Loucy (cell line): ENCODE data around the gene ATP5PB.

Source experiments
- H2AFZ ChIP-seq: fragments of 200-600 bp; sonication (generic); 2 replicates; pipeline ENCODE4 v1.6.0; 2016; ENCODE audit warnings: antibody characterized with exemption, mild to moderate bottlenecking, low read length, moderate library complexity
- H3F3A ChIP-seq: fragments of 200-600 bp; 2 replicates; pipeline ENCODE4 v1.6.0; 2016; ENCODE audit warnings: antibody characterized with exemption, low read depth, mild to moderate bottlenecking
- H3K27me3 ChIP-seq: fragments of 200-600 bp; sonication (generic); 2 replicates; pipeline ENCODE4 v1.6.1; 2014; ENCODE audit warnings: low read length, mild to moderate bottlenecking; ENCODE audit not compliant: insufficient read depth, poor library complexity, severe bottlenecking
- H3K36me3 ChIP-seq: fragments of 200-600 bp; sonication (generic); 2 replicates; pipeline ENCODE4 v1.6.1; 2016; ENCODE audit warnings: low read length; ENCODE audit not compliant: insufficient read depth
- H3K4me1 ChIP-seq: fragments of 200-600 bp; sonication (generic); 2 replicates; pipeline ENCODE4 v1.5.1; 2014; ENCODE audit warnings: low read length, mild to moderate bottlenecking; ENCODE audit not compliant: insufficient read depth, poor library complexity, severe bottlenecking
- H3K4me2 ChIP-seq: fragments of 200-600 bp; sonication (generic); 2 replicates; pipeline ENCODE4 v1.6.0; 2014; ENCODE audit warnings: antibody characterized with exemption, low read length, low read depth, mild to moderate bottlenecking; ENCODE audit not compliant: poor library complexity, severe bottlenecking
- H3K4me3 ChIP-seq: fragments of 200-600 bp; sonication (generic); 2 replicates; pipeline ENCODE4 v1.5.1; 2014; ENCODE audit warnings: low read length, mild to moderate bottlenecking, mixed read lengths; ENCODE audit not compliant: poor library complexity, severe bottlenecking
- H3K79me2 ChIP-seq: fragments of 200-600 bp; sonication (generic); 2 replicates; pipeline ENCODE4 v1.6.1; 2014; ENCODE audit warnings: low read length; ENCODE audit not compliant: insufficient read depth
- H3K9ac ChIP-seq: fragments of 200-600 bp; sonication (generic); 2 replicates; pipeline ENCODE4 v1.6.0; 2014; ENCODE audit warnings: mild to moderate bottlenecking, low read depth, low read length, moderate library complexity; ENCODE audit not compliant: poor library complexity, severe bottlenecking
- H3K9me2 ChIP-seq: fragments of 200-600 bp; sonication (generic); replicated peaks from 2 replicates; pipeline ENCODE4 v1.6.1; 2016; ENCODE audit warnings: low read depth, low read length, mixed read lengths
- H3K9me3 ChIP-seq: fragments of 200-600 bp; sonication (generic); 2 replicates; pipeline ENCODE4 v1.6.1; 2014; ENCODE audit warnings: mild to moderate bottlenecking, antibody characterized with exemption, low read length, low read depth; ENCODE audit not compliant: insufficient read depth
- H4K20me1 ChIP-seq: fragments of 200-600 bp; sonication (generic); 2 replicates; pipeline ENCODE4 v1.6.0; 2014; ENCODE audit warnings: antibody characterized with exemption, low read length, mild to moderate bottlenecking; ENCODE audit not compliant: insufficient read depth, poor library complexity, severe bottlenecking
- EZH2phosphoT487 ChIP-seq: fragments of 200-600 bp; IDR thresholded peaks from 2 replicates; pipeline ENCODE4 v1.6.1; 2018; ENCODE audit warnings: antibody characterized with exemption, mild to moderate bottlenecking, moderate library complexity, borderline replicate concordance
- TF ChIP-seq, protein P1 (sequence below): fragments of 200-600 bp; sonication (generic); conservative IDR thresholded peaks from 2 replicates; pipeline ENCODE4 v1.5.1; 2014; ENCODE audit warnings: mild to moderate bottlenecking, antibody characterized with exemption, low read length

The ATP5PB gene

DNA sequence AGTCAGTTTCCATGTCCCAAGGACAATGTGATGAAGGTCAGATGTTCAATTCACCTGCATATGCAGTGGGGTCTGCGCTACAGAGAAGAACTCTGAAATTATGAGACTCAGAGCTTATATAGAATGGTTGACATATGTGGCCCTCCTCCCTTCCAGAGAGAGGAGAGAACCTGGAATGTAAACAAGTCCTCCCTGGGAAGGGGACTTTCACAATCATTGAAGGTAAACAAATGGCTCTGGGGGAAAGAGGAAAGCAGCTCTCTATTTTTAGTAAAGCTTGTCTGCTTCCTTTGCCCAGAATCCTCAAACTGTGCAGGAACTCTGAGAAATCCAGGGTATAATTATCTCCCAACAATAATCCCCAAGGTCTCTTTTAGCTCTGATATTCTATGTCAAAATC is 31.5 kb upstream of the ATP5PB start:
- no peak overlapping the region for H3K4me3 ChIP-seq
- no peaks in the 10 kb centered on the region for H3K27me3 ChIP-seq
- no peaks in the 10 kb centered on the region for H3K79me2 ChIP-seq
- H3K9me2 ChIP-seq, result no peaks in the 10 kb centered on the region
- no peaks in the 10 kb centered on the region for H3K36me3 ChIP-seq
- H3K4me2 ChIP-seq, result no peak overlapping the region
- H3K4me1 ChIP-seq, result no peaks in the 10 kb centered on the region
- H3F3A ChIP-seq, result no peaks in the 10 kb centered on the region
- no peak for TF ChIP-seq EZH2phosphoT487
- TF ChIP-seq, protein P1, sequence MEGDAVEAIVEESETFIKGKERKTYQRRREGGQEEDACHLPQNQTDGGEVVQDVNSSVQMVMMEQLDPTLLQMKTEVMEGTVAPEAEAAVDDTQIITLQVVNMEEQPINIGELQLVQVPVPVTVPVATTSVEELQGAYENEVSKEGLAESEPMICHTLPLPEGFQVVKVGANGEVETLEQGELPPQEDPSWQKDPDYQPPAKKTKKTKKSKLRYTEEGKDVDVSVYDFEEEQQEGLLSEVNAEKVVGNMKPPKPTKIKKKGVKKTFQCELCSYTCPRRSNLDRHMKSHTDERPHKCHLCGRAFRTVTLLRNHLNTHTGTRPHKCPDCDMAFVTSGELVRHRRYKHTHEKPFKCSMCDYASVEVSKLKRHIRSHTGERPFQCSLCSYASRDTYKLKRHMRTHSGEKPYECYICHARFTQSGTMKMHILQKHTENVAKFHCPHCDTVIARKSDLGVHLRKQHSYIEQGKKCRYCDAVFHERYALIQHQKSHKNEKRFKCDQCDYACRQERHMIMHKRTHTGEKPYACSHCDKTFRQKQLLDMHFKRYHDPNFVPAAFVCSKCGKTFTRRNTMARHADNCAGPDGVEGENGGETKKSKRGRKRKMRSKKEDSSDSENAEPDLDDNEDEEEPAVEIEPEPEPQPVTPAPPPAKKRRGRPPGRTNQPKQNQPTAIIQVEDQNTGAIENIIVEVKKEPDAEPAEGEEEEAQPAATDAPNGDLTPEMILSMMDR, result no peak
- no peak overlapping the region for H2AFZ ChIP-seq
- H3K9ac ChIP-seq, result no peak overlapping the region
- H3K9me3 ChIP-seq, result no peaks in the 10 kb centered on the region
- no peaks in the 10 kb centered on the region for H4K20me1 ChIP-seq

DNA sequence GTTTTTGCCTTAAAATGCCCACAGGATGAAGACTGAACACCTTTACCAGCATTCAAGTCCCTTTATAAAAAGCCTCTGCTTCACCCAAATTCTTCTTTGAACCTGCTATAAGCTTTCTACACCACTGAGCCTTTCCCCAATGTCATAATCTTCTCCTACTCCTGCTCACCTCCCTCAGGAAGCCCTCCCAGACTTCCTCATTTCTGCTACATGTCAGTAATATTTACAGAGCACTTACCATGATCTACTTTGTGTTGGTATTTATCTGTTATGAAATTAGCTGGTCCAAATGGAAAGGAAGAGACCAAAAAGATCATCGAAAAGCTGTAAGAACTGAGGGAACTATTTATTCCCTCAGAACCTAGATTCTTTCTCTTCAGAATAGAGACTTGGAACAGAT is 30.2 kb upstream of the ATP5PB start:
- no peaks in the 10 kb centered on the region for H3K27me3 ChIP-seq
- no peaks in the 10 kb centered on the region for H3K36me3 ChIP-seq
- H3K9ac ChIP-seq, result no peak overlapping the region
- no peaks in the 10 kb centered on the region for H3K4me1 ChIP-seq
- H2AFZ ChIP-seq, result no peak overlapping the region
- TF ChIP-seq, protein P1, result no peak
- TF ChIP-seq EZH2phosphoT487, result no peak
- no peaks in the 10 kb centered on the region for H3F3A ChIP-seq
- no peak overlapping the region for H3K4me2 ChIP-seq
- H3K79me2 ChIP-seq, result no peaks in the 10 kb centered on the region
- no peak overlapping the region for H3K4me3 ChIP-seq
- no peaks in the 10 kb centered on the region for H4K20me1 ChIP-seq
- no peaks in the 10 kb centered on the region for H3K9me2 ChIP-seq
- H3K9me3 ChIP-seq, result no peaks in the 10 kb centered on the region

DNA sequence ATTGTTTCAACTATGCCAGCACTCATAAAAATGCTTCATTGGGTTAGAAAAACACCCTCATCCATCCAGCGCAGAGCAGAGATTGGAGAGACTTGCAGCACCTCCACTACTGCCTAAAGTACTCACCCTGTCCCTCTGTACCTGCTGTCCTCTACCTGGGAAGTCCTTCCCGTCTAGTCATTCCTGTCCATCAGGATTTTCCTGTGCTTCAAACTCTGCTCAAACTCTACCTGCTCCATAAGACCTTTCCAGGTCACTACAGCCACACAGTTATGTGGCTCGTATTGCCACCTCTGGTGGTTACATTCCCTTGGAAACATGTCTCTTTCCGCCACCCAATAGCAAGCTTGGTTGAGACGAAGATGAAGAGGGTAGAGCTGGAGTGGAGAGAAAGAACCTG is 28.9 kb upstream of the ATP5PB start:
- Histone ChIP-seq H3K9me2 (no peaks in the 10 kb centered on the region), H3F3A (no peaks in the 10 kb centered on the region), H3K4me2 (no peak overlapping the region), H3K79me2 (no peaks in the 10 kb centered on the region), H3K4me3 (no peak overlapping the region), H2AFZ (no peak overlapping the region), H3K9me3 (no peaks in the 10 kb centered on the region), H3K9ac (no peak overlapping the region), H3K27me3 (no peaks in the 10 kb centered on the region), H3K4me1 (no peaks in the 10 kb centered on the region), H3K36me3 (no peaks in the 10 kb centered on the region), H4K20me1 (no peaks in the 10 kb centered on the region)
- TF ChIP-seq EZH2phosphoT487, result no peak
- TF ChIP-seq, protein P1, result no peak
